HG03135 (cell line): Measurements from ENCODE around the gene RCN2.

ENCODE experiments used
- ATAC-seq: cut with Tn5 transposase; IDR thresholded peaks from one replicate; pipeline ENCODE4 v1.9.1; 2021; ENCODE audit warnings: mild to moderate bottlenecking, moderate library complexity; ENCODE audit not compliant: unreplicated experiment

Gene RCN2

DNA sequence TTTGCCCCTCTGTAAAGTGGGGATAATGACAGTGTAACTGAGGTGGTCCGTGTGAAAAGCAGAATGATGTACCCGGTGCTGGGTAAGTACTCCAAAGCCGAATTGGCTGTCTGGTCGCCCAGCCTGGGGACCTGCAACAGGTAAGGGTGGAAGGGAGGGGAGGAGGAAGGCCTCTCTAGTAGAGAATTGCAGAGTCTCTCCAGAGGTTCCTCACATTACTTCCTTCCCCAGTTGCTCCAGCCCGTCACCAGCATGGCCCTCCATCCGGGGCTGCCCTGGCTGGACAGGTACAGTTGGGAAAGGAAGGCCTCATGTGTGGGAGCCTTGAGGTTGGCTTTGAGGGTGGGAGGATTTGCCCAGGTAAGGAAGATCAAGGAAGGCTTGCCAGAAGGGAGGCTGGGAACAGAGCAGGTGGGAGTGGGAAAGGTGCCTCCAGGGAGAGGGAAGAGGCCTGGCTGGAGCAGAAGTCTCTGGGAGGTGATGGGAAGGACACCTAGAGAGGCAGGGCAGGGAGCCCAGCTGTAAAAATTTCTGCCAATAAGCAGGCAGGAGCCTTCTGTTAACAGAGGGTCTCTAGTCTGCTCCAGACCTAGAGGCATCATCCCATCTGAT is 61.7 kb downstream of the RCN2 start:
- no peak for ATAC-seq

- no peak for ATAC-seq
Measured at GRCh38 chr15:76994001-76994400, 62.5 kb downstream of the RCN2 start.

DNA sequence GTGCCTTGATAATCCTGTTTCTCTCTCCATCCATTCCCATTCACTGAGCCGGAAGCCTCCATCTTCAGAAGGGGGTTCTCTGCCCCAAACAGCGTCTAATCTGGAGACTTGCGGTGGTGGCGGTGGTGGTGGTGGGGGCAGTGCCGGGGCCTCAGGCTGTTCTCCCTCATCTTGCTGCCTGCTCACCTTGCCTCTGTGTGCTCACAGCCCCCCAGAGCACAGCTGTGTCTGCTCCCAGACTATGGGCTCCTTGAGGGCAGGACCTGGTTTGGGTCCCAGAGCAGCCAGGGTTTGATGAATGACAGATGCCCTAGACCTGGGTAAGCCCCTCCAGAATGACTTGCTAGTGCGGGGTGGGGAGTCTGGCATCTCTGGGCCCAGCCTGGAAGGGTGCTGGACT is 62.9 kb downstream of the RCN2 start:
- ATAC-seq, result no peak

- no peak for ATAC-seq
Measured at GRCh38 chr15:76994971-76995945, 63.7 kb downstream of the RCN2 start, which contains the start of gene PSTPIP1. Gene PSTPIP1 (plus strand): TSS chr15:76995126. CDS start chr15:76995574, 448 bp downstream.

- no peak for ATAC-seq
Measured at GRCh38 chr15:76996076-76996525, 64.6 kb downstream of the RCN2 start.

DNA sequence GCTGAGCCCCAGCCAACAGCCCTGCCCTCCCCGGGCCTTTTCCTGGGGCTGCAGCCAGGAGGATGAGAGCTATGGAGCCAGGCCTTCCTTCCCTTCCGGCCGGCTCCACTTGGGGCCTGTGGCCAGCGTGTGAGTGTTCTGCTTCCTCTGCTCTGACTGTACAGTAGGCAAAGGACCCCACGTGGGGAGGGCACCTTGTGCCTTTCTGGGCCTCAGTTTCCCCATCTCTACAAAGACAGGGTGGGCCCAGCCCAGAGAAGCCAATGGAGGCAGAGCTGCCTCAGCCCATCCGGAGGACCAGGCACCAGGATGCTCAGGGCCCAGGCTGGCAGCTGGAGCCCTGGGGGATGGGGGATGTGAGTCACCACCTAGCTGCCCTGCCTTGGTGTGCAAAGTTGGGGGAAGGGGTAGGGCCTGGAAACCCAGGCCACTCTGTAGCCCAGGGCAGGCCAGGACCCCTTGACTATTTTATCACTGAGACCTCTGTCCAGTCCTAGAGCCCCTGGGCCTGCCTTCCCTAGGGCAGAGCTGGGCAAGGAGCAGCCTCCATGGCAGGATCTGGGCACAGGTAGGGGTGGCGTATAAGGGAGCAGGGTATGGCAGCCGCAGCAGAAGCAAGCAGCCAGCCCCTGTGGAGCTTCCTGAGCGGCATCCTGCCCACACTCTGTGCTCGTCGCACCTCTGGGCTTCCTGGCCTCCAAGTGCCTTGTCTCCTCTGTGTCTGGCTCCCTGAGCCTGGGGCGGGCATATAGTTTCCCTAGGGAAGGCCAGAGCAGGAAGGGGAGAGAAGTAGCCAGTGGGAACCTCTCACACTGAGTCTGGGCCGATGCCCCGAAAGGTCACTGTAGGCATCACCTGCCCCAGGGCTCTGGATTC is 65.2 kb downstream of the RCN2 start:
- no peak for ATAC-seq

GRCh38 chr15:76998663-76999285 is 67.2 kb downstream of the RCN2 start:
- no peak for ATAC-seq

GRCh38 chr15:76999996-77000395 is 68.4 kb downstream of the RCN2 start:
- no peak for ATAC-seq

- ATAC-seq, result no peak
Measured at GRCh38 chr15:77001351-77001750, 69.8 kb downstream of the RCN2 start.

- no peak for ATAC-seq
Measured at GRCh38 chr15:77001966-77002365, 70.4 kb downstream of the RCN2 start.

GRCh38 chr15:77002436-77002835 is 70.9 kb downstream of the RCN2 start:
- no peak for ATAC-seq

GRCh38 chr15:77002954-77003912 is 71.7 kb downstream of the RCN2 start:
- peak; percentile 55 for ATAC-seq
